ENCODE results near the gene LSR. TPM values are rescaled to one million over a fixed set of nuclear protein-coding genes. Genes with fewer than 3 reads are reported as not detected.

Gene LSR
- total RNA-seq, 1 experiment from 2014 or later: 152 TPM

DNA sequence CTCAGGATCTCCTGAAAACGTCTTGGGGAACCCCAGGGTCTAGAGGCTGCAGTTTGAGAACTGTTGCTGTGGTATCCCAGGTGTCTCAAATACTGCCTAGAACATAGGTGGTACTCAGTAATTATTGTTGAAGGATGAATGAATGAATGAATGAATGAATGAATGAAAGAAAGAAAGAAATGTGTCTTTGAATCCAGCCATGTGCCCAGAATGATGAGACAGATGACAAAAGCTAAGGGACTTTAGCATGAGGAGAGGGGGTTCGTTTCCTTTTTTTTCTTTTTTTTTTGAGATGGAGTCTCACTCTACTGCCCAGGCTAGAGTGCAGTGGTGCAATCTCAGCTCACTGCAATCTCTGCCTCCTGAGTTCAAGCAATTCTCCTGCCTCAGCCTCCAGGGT lies 7.8 kb downstream of the LSR start:
- H3K36me3 Mint-ChIP-seq (ENCODE audit: insufficient read depth in 1 of 3, low read depth in 3 of 3): peaks cover 46 to 87% (median 79%) of the 10 kb centered on the region in 3 experiments
- H3K56ac ChIP-seq (ENCODE audit: insufficient read length, low read depth, low read length): no peak overlapping the region
- H4K91ac ChIP-seq (ENCODE audit: insufficient read length, low read depth, low read length): no peak overlapping the region
- no peak overlapping the region for H2AFZ ChIP-seq (ENCODE audit: low read length)
- H3K23me2 ChIP-seq (ENCODE audit: insufficient read length, low read depth, low read length, poor library complexity, severe bottlenecking): no peaks in the 10 kb centered on the region
- H3K4ac ChIP-seq (ENCODE audit: low read depth, low read length): no peak overlapping the region
- no peak overlapping the region for H2BK15ac ChIP-seq (ENCODE audit: low read depth, low read length)
- H3K14ac ChIP-seq (ENCODE audit: insufficient read depth, low read length): no peak overlapping the region
- peak overlapping the region in 1 of 3 experiments; percentile 80; a peak in 1 of 7 replicates for H3K27ac Mint-ChIP-seq
- H3K27me3 ChIP-seq (ENCODE audit: insufficient read depth, low read length): no peaks in the 10 kb centered on the region
- H4K20me1 ChIP-seq (ENCODE audit: control insufficient read depth, insufficient read depth, insufficient read length): no peaks in the 10 kb centered on the region
- H3K18ac ChIP-seq (ENCODE audit: insufficient read length, low read depth, low read length): no peak overlapping the region
- no peak overlapping the region for H3T11ph ChIP-seq (ENCODE audit: low read length)
- no peaks in the 10 kb centered on the region for H3K4me1 ChIP-seq (ENCODE audit: insufficient read depth, low read length)
- no peak overlapping the region for H3K4me2 ChIP-seq (ENCODE audit: insufficient read depth, insufficient read length, low read length)
- no peak for DNase-seq
- no peak overlapping the region for H2BK20ac ChIP-seq (ENCODE audit: low read depth, low read length, poor library complexity, severe bottlenecking)
- no peak overlapping the region for H2AK5ac ChIP-seq (ENCODE audit: insufficient read length, low read length)
- no peaks in the 10 kb centered on the region for H3K9me3 ChIP-seq (ENCODE audit: control insufficient read depth, low read depth, low read length)
- no peak overlapping the region for H3K27ac ChIP-seq (ENCODE audit: insufficient read length, low read depth, low read length)
- H2BK120ac ChIP-seq (ENCODE audit: low read depth, low read length, poor library complexity, severe bottlenecking): no peak overlapping the region
- no peaks in the 10 kb centered on the region for H3K9me3 Mint-ChIP-seq
- H3K4me1 Mint-ChIP-seq: peaks cover 13 to 15% of the 10 kb centered on the region in 2 experiments
- H3K27me3 Mint-ChIP-seq (ENCODE audit: low read depth): no peaks in the 10 kb centered on the region
- H4K5ac ChIP-seq (ENCODE audit: insufficient read length, low read depth, low read length): no peak overlapping the region
- H3K9ac ChIP-seq (ENCODE audit: extremely low read depth, insufficient read length, low read length): no peak overlapping the region
- no peak for TF ChIP-seq CTCF (conservative IDR thresholded peaks at IDR 0.05)
- no peak overlapping the region for H3K23ac ChIP-seq (ENCODE audit: insufficient read length, low read depth, low read length)
- H2BK12ac ChIP-seq (ENCODE audit: insufficient read length, low read depth, low read length): no peak overlapping the region
- H3K79me2 ChIP-seq (ENCODE audit: insufficient read depth, low read length): peaks cover under 1% of the 10 kb centered on the region; the same call in 1 of the 2 replicates
- H3K4me3 Mint-ChIP-seq: no peak overlapping the region
- H4K8ac ChIP-seq (replicated peaks; ENCODE audit: insufficient read length, low read depth, low read length): no peak overlapping the region
- no CpG with 5 or more reads among the region's 2 CpGs for WGBS (ENCODE audit: extremely low coverage, insufficient read length, low lambda C conversion rate)
- peaks cover 9% of the 10 kb centered on the region for H3K79me1 ChIP-seq (ENCODE audit: insufficient read depth, low read depth, low read length, poor library complexity, severe bottlenecking)
- no peak overlapping the region for H2BK5ac ChIP-seq (ENCODE audit: insufficient read length, low read length)
